Fibroblast of lung (primary cell): ENCODE data around the gene DLG5. TPM values are rescaled to one million over a fixed set of nuclear protein-coding genes. Genes with fewer than 3 reads are reported as not detected.

ENCODE experiments used
- DNase-seq, 2 donors: peaks; one replicate each; pipeline versions ENCODE4 v3.0.0 to v3.0.0-alpha.2; 2010; ENCODE audit warnings: low read depth in 2 of 2
- H2AFZ ChIP-seq: 2 replicates; pipeline ENCODE4 v1.5.1; 2012; ENCODE audit warnings: low read length, control low read depth, inconsistent platforms
- H3K27ac ChIP-seq: 2 replicates; pipeline ENCODE4 v1.5.1; 2011; ENCODE audit warnings: low read length, control low read depth; ENCODE audit not compliant: insufficient read depth
- H3K27me3 ChIP-seq: 2 replicates; pipeline ENCODE4 v1.5.1; 2011; ENCODE audit warnings: mild to moderate bottlenecking, low read length; ENCODE audit not compliant: control insufficient read depth, insufficient read depth
- H3K36me3 ChIP-seq: 2 replicates; pipeline ENCODE4 v1.5.1; 2011; ENCODE audit warnings: low read length; ENCODE audit not compliant: control insufficient read depth, insufficient read depth
- H3K4me1 ChIP-seq: 2 replicates; pipeline ENCODE4 v1.5.1; 2011; ENCODE audit warnings: low read length; ENCODE audit not compliant: control insufficient read depth, insufficient read depth; ENCODE audit errors: extremely low read depth
- H3K4me2 ChIP-seq: 2 replicates; pipeline ENCODE4 v1.5.1; 2011; ENCODE audit warnings: low read length, control low read depth; ENCODE audit not compliant: insufficient read depth; ENCODE audit errors: extremely low read depth
- H3K4me3 ChIP-seq, 4 experiments: fragments of 200-600 bp in 1 of 4; sonication (generic) in 1 of 4; replicated peaks in 1 of 4; 2 replicates each; pipeline ENCODE4 v1.5.1; 2011 to 2016; ENCODE audit warnings: low read length in 4 of 4, low read depth in 3 of 4, mild to moderate bottlenecking in 3 of 4, control low read depth in 2 of 4, inconsistent platforms in 1 of 4, mixed read lengths in 1 of 4; ENCODE audit not compliant: insufficient read depth in 1 of 4; ENCODE audit errors: control extremely low read depth in 1 of 4
- H3K79me2 ChIP-seq: 2 replicates; pipeline ENCODE4 v1.5.1; 2012; ENCODE audit warnings: mild to moderate bottlenecking, low read length, inconsistent platforms; ENCODE audit not compliant: control insufficient read depth, insufficient read depth
- H3K9ac ChIP-seq: 2 replicates; pipeline ENCODE4 v1.5.1; 2011; ENCODE audit warnings: mild to moderate bottlenecking, low read length, control low read depth; ENCODE audit not compliant: insufficient read depth
- H3K9me3 ChIP-seq: 2 replicates; pipeline ENCODE4 v1.5.1; 2012; ENCODE audit warnings: low read depth, low read length; ENCODE audit not compliant: control insufficient read depth, insufficient read depth
- H4K20me1 ChIP-seq: 2 replicates; pipeline ENCODE4 v1.5.1; 2011; ENCODE audit warnings: low read length; ENCODE audit not compliant: control insufficient read depth, insufficient read depth; ENCODE audit errors: extremely low read depth
- EZH2 ChIP-seq: IDR thresholded peaks from 2 replicates; pipeline ENCODE4 v1.5.1; 2012; ENCODE audit warnings: low read length, control low read depth, mild to moderate bottlenecking; ENCODE audit errors: missing control alignments
- polyA plus RNA-seq, 2 donors: library from polyadenylated mRNA; depleted of rRNA in 1 of 2; stranded (reverse) in 1 of 2; unstranded in 1 of 2; fragments of >200 nt; gene quantifications; 2 replicates each; pipeline ENCODE4 v1.2.1, GENCODE V29; 2011 to 2012; ENCODE audit warnings: missing spikeins in 1 of 2
- total RNA-seq: library from RNA; depleted of rRNA; stranded (reverse); fragments of >200 nt; gene quantifications from 2 replicates; pipeline ENCODE4 v1.2.1, GENCODE V29; 2014
- TF ChIP-seq, protein P1 (sequence below), 2 donors: IDR thresholded peaks in 1 of 2; conservative IDR thresholded peaks in 1 of 2; 1 replicate in 1 of 2; 2 replicates in 1 of 2; pipeline ENCODE4 v1.5.1; 2011 to 2012; ENCODE audit warnings: low read length in 2 of 2, control low read depth in 1 of 2, inconsistent platforms in 1 of 2, low read depth in 1 of 2, mild to moderate bottlenecking in 1 of 2

Gene DLG5
- total and polyA plus RNA-seq, 2 donors (not counting 1 experiment from before 2014, with no cell fraction given): 15.3 to 40.8 TPM

DNA sequence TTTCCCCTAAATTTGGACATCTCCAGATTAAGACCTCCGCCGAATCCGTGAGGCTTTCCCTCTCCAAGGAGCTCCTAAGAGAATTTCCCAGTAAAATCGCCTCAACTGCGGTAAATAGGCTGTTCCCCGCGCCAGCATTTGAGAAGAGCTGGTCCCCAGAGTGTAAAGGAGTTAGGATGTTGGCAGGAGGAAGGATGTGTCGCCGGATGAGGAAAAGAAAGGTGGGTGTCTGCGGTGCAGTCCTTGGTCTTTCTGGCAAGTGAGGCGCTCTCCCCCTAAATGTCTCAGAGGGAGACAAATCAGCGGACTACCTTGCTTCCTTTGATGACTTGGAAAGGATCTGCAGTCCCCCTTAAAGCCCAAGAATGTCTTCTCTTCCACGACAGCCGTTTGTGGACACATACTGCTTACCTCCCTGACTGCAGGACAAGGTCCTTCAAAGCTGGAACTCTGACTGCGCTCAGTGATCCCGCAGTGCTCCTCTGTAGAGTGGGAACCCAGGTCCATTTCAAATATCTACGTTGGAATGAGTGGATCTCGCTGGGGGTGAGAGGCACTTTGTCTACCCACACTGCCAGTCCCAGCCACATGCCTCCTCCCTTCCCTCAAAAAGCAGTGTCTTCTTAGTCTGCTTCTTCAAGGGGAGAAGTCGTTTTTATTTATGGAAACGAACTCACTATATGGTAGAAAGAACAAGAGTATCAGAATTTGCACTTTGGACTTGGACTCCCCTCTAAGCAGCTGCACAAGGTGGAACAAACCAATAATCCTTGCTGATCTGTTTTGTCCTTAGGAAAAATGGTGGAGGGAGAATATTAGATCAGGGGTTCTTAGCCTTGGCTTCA, 1.1 kb upstream of the DLG5 start:
- DNase-seq: peak; percentile 22 to 27
- H3K4me2 ChIP-seq: peak overlapping the region; percentile 54
- no peak overlapping the region for H2AFZ ChIP-seq
- TF ChIP-seq, protein P1, sequence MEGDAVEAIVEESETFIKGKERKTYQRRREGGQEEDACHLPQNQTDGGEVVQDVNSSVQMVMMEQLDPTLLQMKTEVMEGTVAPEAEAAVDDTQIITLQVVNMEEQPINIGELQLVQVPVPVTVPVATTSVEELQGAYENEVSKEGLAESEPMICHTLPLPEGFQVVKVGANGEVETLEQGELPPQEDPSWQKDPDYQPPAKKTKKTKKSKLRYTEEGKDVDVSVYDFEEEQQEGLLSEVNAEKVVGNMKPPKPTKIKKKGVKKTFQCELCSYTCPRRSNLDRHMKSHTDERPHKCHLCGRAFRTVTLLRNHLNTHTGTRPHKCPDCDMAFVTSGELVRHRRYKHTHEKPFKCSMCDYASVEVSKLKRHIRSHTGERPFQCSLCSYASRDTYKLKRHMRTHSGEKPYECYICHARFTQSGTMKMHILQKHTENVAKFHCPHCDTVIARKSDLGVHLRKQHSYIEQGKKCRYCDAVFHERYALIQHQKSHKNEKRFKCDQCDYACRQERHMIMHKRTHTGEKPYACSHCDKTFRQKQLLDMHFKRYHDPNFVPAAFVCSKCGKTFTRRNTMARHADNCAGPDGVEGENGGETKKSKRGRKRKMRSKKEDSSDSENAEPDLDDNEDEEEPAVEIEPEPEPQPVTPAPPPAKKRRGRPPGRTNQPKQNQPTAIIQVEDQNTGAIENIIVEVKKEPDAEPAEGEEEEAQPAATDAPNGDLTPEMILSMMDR (conservative IDR thresholded peaks at IDR 0.05 in 1 of 2, IDR thresholded peaks at IDR 0.05 in 1 of 2; ENCODE audit: low read depth in 1 of 2, low read length in 2 of 2): no peak
- peak; percentile 69 for TF ChIP-seq EZH2
- H3K4me1 ChIP-seq: peaks cover 8% of the 10 kb centered on the region
- H3K27me3 ChIP-seq: peaks cover 10% of the 10 kb centered on the region
- H3K27ac ChIP-seq: no peak overlapping the region
- H3K36me3 ChIP-seq: no peaks in the 10 kb centered on the region
- H3K9ac ChIP-seq: no peak overlapping the region
- H3K79me2 ChIP-seq: peaks cover 35% of the 10 kb centered on the region
- H3K9me3 ChIP-seq: no peaks in the 10 kb centered on the region
- no peaks in the 10 kb centered on the region for H4K20me1 ChIP-seq
- peak overlapping the region; percentile 30 to 89 (median 61) for H3K4me3 ChIP-seq

DNA sequence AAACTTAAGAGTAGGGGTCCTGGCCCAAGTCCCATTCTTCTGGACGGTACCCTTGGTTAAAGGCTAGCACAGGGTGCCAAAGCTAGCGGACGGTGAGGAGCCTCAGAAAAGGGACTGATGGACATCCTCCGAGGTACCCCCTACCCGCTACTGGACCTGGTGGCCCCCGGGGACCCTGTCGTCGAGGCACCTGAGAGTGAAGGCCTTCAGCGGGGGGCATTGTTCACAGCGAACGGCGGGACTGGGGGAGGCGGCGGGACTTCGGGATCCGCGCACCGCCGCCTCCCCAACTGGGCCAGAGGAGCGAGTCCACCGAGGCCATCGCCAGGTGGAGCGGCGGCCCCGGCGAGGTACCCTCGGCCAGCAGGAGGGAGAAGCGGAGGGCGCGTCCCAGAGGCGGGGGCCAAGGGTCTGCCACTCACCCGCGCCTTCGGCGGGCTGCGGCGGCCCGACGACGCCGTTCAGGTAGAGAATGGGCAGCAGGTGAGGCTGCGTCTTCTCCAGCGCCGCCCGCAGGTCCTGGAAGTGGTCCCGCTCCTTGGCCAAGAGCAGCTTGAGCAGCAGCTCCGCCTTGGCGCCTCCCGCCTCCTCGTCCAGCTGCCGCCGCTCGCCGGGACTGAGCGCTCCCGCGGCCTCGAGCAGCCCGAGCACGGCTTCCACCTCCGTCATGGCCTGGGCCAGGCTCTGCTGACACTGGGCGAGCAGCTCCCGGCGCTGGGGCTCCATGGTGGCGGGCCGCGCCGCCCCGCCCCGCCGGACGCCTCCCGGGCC, 575 bp downstream of the DLG5 start:
- H3K9ac ChIP-seq: peak overlapping the region; percentile 83
- H3K27me3 ChIP-seq: peaks cover 10% of the 10 kb centered on the region
- DNase-seq: peak; percentile 28 to 33
- H3K27ac ChIP-seq: peak overlapping the region; percentile 65
- peaks cover 50% of the 10 kb centered on the region for H3K79me2 ChIP-seq
- H3K4me2 ChIP-seq: peak overlapping the region; percentile 97
- TF ChIP-seq EZH2: no peak
- TF ChIP-seq, protein P1 (conservative IDR thresholded peaks at IDR 0.05 in 1 of 2, IDR thresholded peaks at IDR 0.05 in 1 of 2; ENCODE audit: low read depth in 1 of 2, low read length in 2 of 2): no peak
- H4K20me1 ChIP-seq: no peaks in the 10 kb centered on the region
- peak overlapping the region; percentile 62 for H2AFZ ChIP-seq
- no peaks in the 10 kb centered on the region for H3K9me3 ChIP-seq
- no peaks in the 10 kb centered on the region for H3K36me3 ChIP-seq
- peaks cover 8% of the 10 kb centered on the region for H3K4me1 ChIP-seq
- peak overlapping the region; percentile 75 to 93 (median 89) for H3K4me3 ChIP-seq

DNA sequence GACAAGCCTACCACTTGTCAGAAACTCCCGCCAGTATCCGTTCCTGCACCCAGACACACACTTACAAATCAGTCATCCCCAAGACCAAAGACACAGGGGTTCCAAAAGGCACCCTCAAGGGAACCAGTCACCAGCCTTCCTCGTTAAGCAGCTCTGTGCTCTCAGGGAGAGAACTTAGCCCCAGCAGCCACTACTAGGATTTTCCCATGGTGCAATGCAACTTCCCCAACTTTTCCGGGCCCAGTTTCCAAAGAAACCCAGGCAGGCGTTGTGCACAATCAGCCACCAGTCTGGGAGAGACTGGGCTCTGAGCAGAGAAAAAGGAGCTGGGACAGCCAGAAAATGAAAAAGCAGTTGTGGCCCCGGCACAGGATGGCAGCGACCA, 1.2 kb downstream of the DLG5 start:
- Histone ChIP-seq H3K4me1 (peaks cover 8% of the 10 kb centered on the region), H3K4me3 (peak overlapping the region; percentile 75 to 93 (median 89)), H4K20me1 (no peaks in the 10 kb centered on the region), H3K27me3 (peaks cover 10% of the 10 kb centered on the region), H3K9ac (peak overlapping the region; percentile 83), H2AFZ (peak overlapping the region; percentile 62), H3K9me3 (no peaks in the 10 kb centered on the region), H3K27ac (peak overlapping the region; percentile 65), H3K79me2 (peaks cover 54% of the 10 kb centered on the region), H3K36me3 (no peaks in the 10 kb centered on the region), H3K4me2 (peak overlapping the region; percentile 97)
- peak; percentile 45 to 51 for DNase-seq
- TF ChIP-seq, protein P1 (conservative IDR thresholded peaks at IDR 0.05 in 1 of 2, IDR thresholded peaks at IDR 0.05 in 1 of 2; ENCODE audit: low read depth in 1 of 2, low read length in 2 of 2): no peak
- no peak for TF ChIP-seq EZH2
